T-helper 17 cell (primary cell): ENCODE data around the gene CHMP4A. TPM values are rescaled to one million over a fixed set of nuclear protein-coding genes. Genes with fewer than 3 reads are reported as not detected.
"Not testable (repeated sequence)": the region's sequence is repeated elsewhere in the genome, so short reads cannot be mapped to it uniquely, and the experiment has no call there.

Experiments used
- ATAC-seq: fragments of 150-1000 bp; cut with Tn5 transposase; 2 replicates; pipeline ENCODE4 v1.10.0; 2021; ENCODE audit warnings: mild to moderate bottlenecking, moderate library complexity
- DNase-seq, 3 donors: peaks; one replicate each; pipeline versions ENCODE4 v3.0.0 to v3.0.0-alpha.2; 2020 to 2021
- H3K9me3 ChIP-seq: one replicate; pipeline ENCODE4 v1.7.0; 2013; ENCODE audit warnings: low read length, mild to moderate bottlenecking; ENCODE audit not compliant: control insufficient read depth, poor library complexity, severe bottlenecking
- H3K27ac Mint-ChIP-seq: one replicate; pipeline ENCODE4 v1.8.0; 2022; ENCODE audit warnings: mild to moderate bottlenecking, moderate library complexity, mixed read lengths
- H3K27me3 Mint-ChIP-seq: one replicate; pipeline ENCODE4 v1.8.0; 2022; ENCODE audit warnings: mixed read lengths
- H3K36me3 Mint-ChIP-seq: one replicate; pipeline ENCODE4 v1.8.0; 2022; ENCODE audit warnings: low read depth, mixed read lengths
- H3K4me1 Mint-ChIP-seq: one replicate; pipeline ENCODE4 v1.8.0; 2022; ENCODE audit warnings: mild to moderate bottlenecking, mixed read lengths
- H3K4me3 Mint-ChIP-seq: one replicate; pipeline ENCODE4 v1.8.0; 2022; ENCODE audit warnings: mild to moderate bottlenecking, moderate library complexity, mixed read lengths
- total RNA-seq, 4 donors: library from RNA in 2 of 4; stranded (reverse) in 2 of 4; gene quantifications; one replicate each; pipeline ENCODE4 v1.2.3 and lab custom pipeline; 2022 to 2026

The CHMP4A gene
- total RNA-seq, 2 donors from 2014 or later: 69.9 to 77.2 TPM

DNA sequence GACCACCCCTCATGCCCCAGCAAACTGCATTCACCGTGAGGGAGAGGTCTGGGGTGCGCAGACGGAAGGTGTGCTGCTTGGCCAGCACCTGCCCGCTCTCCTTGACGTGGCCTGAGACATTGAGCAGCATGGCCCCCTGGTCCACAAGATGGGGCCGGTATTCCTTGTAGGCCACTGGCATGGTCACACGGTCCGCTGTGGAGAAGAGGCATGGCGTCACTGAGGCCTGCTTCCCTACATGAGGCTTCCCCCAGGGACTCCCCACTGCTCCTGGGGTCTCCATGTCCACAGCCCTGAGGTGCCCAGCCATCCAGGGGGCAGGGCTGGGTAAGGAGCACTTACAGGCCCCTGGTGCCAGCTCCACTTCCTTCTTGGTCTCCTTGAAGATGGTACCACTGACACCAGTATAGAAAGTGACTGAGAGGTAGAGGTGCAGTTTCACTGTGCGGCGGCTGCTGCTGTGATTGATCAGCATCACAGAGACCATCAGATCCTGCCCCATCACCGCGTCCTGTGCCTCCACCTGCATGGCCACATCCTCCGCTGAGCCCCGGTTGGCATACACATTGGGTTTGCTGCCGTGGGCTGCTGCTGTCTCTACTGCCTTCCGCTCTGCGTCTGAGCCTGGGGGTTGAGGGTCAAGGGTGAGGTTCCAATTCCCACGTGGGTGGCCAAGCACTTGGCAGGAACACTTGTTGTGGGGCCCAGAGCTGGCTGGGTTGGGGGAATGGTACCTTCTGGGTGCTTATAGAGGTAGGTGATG is 41.5 kb upstream of the CHMP4A start:
- DNase-seq: no peak
- ATAC-seq: no peak
- H3K27ac Mint-ChIP-seq: no peak overlapping the region
- H3K36me3 Mint-ChIP-seq: peaks cover 6% of the 10 kb centered on the region
- H3K4me3 Mint-ChIP-seq: no peak overlapping the region
- no peaks in the 10 kb centered on the region for H3K9me3 ChIP-seq
- peaks cover 9% of the 10 kb centered on the region for H3K4me1 Mint-ChIP-seq
- no peaks in the 10 kb centered on the region for H3K27me3 Mint-ChIP-seq

DNA sequence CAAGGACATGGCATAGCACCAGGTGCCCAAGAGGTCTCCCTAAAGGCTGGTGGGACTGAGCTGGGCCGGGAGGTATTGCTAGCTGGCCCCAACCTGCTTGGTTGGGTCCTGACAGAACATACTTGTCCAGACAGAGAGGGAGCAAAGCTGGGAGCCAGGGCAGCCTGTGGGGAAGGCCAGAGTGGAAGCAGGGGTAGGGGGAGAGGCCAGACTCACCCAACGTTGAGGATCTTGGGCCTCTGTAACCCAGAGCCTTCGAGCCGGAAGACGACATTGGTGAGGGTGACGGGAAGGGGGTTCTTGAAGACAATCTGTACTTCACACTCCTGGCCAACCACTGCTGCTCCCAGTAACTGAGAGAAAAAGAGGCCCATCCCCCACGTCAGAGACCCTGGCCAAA is 40.6 kb upstream of the CHMP4A start:
- Mint-ChIP-seq H3K4me1 (peaks cover 11% of the 10 kb centered on the region), H3K27me3 (no peaks in the 10 kb centered on the region), H3K4me3 (no peak overlapping the region), H3K27ac (peak overlapping the region; percentile 29), H3K36me3 (peaks cover 6% of the 10 kb centered on the region)
- no peak for ATAC-seq
- no peaks in the 10 kb centered on the region for H3K9me3 ChIP-seq
- DNase-seq: no peak

- Mint-ChIP-seq H3K4me3 (no peak overlapping the region), H3K27ac (peak overlapping the region; percentile 19), H3K36me3 (peaks cover 6% of the 10 kb centered on the region), H3K27me3 (no peaks in the 10 kb centered on the region), H3K4me1 (peaks cover 15% of the 10 kb centered on the region)
- H3K9me3 ChIP-seq: no peaks in the 10 kb centered on the region
- no peak for DNase-seq
- no peak for ATAC-seq
These were observed 39.2 kb upstream of the CHMP4A start for GRCh38 chr14:24252289-24253124.

- H3K4me1 Mint-ChIP-seq: peaks cover 19% of the 10 kb centered on the region
- H3K36me3 Mint-ChIP-seq: peaks cover 6% of the 10 kb centered on the region
- no peak overlapping the region for H3K4me3 Mint-ChIP-seq
- H3K9me3 ChIP-seq: no peaks in the 10 kb centered on the region
- H3K27me3 Mint-ChIP-seq: no peaks in the 10 kb centered on the region
- DNase-seq (no peak), ATAC-seq (no peak)
- H3K27ac Mint-ChIP-seq: peak overlapping the region; percentile 19
These were observed 38.6 kb upstream of the CHMP4A start for GRCh38 chr14:24251880-24252288.

DNA sequence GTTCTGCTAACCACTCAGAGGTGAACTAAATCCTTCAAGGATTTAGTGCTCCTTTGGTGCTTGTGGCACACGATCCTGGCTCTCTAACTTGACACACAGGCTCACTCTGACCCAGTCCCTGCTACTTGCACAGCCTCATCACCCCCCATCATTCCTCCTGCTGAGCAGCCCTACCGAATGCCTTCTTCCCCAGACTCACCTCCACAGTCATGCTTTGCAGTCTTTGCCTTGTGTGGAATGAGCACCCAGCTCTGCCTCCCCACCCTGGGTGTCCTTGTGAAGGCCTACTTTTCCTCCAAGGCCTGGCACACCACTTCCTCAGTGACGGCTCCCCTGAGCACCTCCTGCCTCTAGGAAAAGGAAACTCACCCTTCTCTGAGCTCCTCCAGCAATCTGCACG is 37.1 kb upstream of the CHMP4A start:
- H3K27me3 Mint-ChIP-seq: no peaks in the 10 kb centered on the region

GRCh38 chr14:24249230-24250021 is 36.1 kb upstream of the CHMP4A start:
- DNase-seq: no peak
- ATAC-seq: no peak
- Mint-ChIP-seq H3K27me3 (no peaks in the 10 kb centered on the region), H3K27ac (peak overlapping the region; percentile 88), H3K4me3 (no peak overlapping the region), H3K4me1 (peaks cover 24% of the 10 kb centered on the region), H3K36me3 (peaks cover 6% of the 10 kb centered on the region)
- no peaks in the 10 kb centered on the region for H3K9me3 ChIP-seq

More for the DNA sequence above, 37.1 kb upstream of the CHMP4A start:
- Mint-ChIP-seq H3K4me3 (peak overlapping the region; percentile 19), H3K27ac (peak overlapping the region; percentile 88), H3K36me3 (peaks cover 6% of the 10 kb centered on the region), H3K4me1 (peaks cover 20% of the 10 kb centered on the region)
- DNase-seq: no peak
- no peak for ATAC-seq
- no peaks in the 10 kb centered on the region for H3K9me3 ChIP-seq

GRCh38 chr14:24247422-24247821 is 34.1 kb upstream of the CHMP4A start:
- DNase-seq: no peak
- no peaks in the 10 kb centered on the region for H3K9me3 ChIP-seq
- Mint-ChIP-seq H3K36me3 (peaks cover 6% of the 10 kb centered on the region), H3K27ac (peak overlapping the region; percentile 89), H3K27me3 (no peaks in the 10 kb centered on the region), H3K4me3 (peak overlapping the region; percentile 74), H3K4me1 (peaks cover 34% of the 10 kb centered on the region)
- ATAC-seq: no peak

DNA sequence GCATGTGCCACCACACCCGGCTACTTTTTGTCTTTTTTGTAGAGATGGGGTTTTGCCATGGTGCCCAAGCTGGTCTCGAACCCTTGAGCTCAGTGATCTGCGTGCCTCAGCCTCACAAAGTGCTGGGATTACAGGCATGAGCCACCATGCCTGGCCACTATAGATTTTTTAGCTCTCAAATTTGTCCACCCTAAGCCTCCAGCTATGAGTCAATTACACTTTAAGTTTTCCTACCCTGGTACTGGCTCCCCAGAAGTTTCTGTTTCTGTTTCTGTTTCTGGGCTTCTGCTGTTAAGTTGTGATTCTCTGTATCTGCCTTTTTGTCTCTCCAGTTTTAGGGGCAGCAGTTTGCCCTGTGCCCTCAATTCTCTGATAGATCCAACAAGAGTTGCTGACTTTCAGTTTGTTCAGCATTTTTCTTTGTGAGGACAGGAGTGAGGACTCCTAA is 33.5 kb upstream of the CHMP4A start:
- peaks cover 36% of the 10 kb centered on the region for H3K4me1 Mint-ChIP-seq

DNA sequence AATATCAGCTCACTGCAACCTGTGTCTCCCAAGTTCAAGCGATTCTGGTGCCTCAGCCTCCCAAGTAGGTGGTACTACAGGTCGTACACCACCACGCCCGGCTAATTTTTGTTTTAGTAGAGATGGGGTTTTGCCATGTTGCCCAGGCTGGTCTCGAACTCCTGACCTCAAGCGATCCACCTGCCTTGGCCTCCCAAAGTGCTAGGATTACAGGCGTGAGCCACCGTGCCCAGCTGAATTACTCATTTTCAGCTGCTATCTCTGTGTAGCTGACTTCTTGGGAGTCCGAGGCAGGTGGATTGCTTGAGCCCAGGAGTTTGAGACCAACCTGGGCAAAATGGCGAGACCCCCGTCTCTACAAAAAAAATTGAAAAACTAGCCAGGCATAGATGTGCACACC is 32.1 kb upstream of the CHMP4A start:
- Mint-ChIP-seq H3K4me1 (peaks cover 34% of the 10 kb centered on the region), H3K27ac (peak overlapping the region; percentile 79)
- H3K4me3 Mint-ChIP-seq, DNase-seq, H3K27me3 Mint-ChIP-seq, H3K36me3 Mint-ChIP-seq, ATAC-seq, H3K9me3 ChIP-seq: not testable (repeated sequence)

More for the DNA sequence above, 33.5 kb upstream of the CHMP4A start:
- no peak for DNase-seq
- ATAC-seq: no peak
- Mint-ChIP-seq H3K27me3 (no peaks in the 10 kb centered on the region), H3K4me3 (peak overlapping the region; percentile 73), H3K27ac (peak overlapping the region; percentile 89), H3K36me3 (peaks cover 6% of the 10 kb centered on the region)
- H3K9me3 ChIP-seq: no peaks in the 10 kb centered on the region

GRCh38 chr14:24243336-24243836 is 30.1 kb upstream of the CHMP4A start:
- DNase-seq (no peak), ATAC-seq (no peak)
- Mint-ChIP-seq H3K27ac (peak overlapping the region; percentile 99), H3K36me3 (peaks cover 2% of the 10 kb centered on the region), H3K4me1 (peaks cover 42% of the 10 kb centered on the region), H3K4me3 (peak overlapping the region; percentile 94), H3K27me3 (no peaks in the 10 kb centered on the region)
- no peaks in the 10 kb centered on the region for H3K9me3 ChIP-seq

GRCh38 chr14:24241829-24242443 is 28.6 kb upstream of the CHMP4A start:
- Mint-ChIP-seq H3K4me1 (peaks cover 48% of the 10 kb centered on the region), H3K27me3 (no peaks in the 10 kb centered on the region), H3K27ac (peak overlapping the region; percentile 99), H3K36me3 (peaks cover 7% of the 10 kb centered on the region), H3K4me3 (peak overlapping the region; percentile 94)
- ATAC-seq (peak; percentile 86), DNase-seq (peak; percentile 90 to 93 (median 92))
- H3K9me3 ChIP-seq: no peaks in the 10 kb centered on the region

DNA sequence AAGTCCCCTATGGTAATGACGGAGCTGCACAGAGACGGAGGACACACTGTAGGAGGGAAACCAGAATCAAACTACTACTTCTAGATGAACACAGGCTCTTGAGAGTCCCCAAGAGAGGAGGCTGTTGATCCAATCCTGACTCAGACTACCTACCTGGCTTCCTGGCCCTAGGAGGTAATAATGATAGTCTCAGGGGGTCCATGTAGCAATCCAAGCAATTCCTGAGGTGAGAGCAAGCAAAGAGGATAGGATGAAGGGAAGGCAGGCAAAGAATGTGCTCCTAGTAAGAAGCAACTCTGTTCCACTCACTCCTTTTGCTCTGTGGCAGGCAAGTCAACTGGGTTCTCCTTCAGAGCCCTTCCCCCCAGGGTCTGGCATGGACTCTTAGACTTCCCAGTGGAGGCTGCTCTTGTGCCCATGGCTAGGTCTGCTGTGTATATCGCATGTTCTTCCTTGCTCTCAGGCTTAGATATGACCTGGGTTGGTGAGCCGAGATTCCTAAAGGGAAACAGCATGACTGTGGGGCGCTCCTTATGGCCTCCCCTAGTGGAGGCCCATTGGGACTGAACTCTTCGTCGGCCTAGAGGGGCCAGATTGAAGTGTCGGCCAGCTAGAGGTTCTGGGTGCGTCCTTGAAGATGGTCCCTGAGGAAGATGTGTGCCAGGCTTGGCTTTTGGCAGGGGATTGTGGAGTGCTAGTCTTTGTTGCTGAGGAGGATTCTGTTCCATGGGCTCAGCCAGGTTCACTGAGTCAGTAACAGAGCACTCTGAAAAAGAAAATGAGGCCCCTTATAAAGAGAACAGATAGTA is 27.0 kb upstream of the CHMP4A start:
- Mint-ChIP-seq H3K27me3 (no peaks in the 10 kb centered on the region), H3K36me3 (peaks cover 16% of the 10 kb centered on the region), H3K4me3 (peak overlapping the region; percentile 57), H3K27ac (peak overlapping the region; percentile 99), H3K4me1 (peaks cover 54% of the 10 kb centered on the region)
- DNase-seq (no peak), ATAC-seq (no peak)
- H3K9me3 ChIP-seq: no peaks in the 10 kb centered on the region
